HFFc6 (cell line): Measurements from ENCODE around the gene MNX1. TPM values are rescaled to one million over a fixed set of nuclear protein-coding genes. Genes with fewer than 3 reads are reported as not detected.

Experiments used
- DNase-seq: peaks from one replicate; pipeline ENCODE4 v3.0.0-alpha.2; 2018
- H3K27ac Mint-ChIP-seq: 2 replicates; pipeline ENCODE4 v1.8.0; 2020; ENCODE audit warnings: mild to moderate bottlenecking, mixed read lengths
- H3K27me3 Mint-ChIP-seq: 2 replicates; pipeline ENCODE4 v1.8.0; 2021; ENCODE audit warnings: mild to moderate bottlenecking, moderate library complexity, mixed read lengths; ENCODE audit not compliant: insufficient read depth
- H3K36me3 Mint-ChIP-seq: 2 replicates; pipeline ENCODE4 v1.8.0; 2021; ENCODE audit warnings: low read depth, mixed read lengths
- H3K4me1 Mint-ChIP-seq: 2 replicates; pipeline ENCODE4 v1.8.0; 2020; ENCODE audit warnings: low read depth, mixed read lengths
- H3K4me3 Mint-ChIP-seq: 2 replicates; pipeline ENCODE4 v1.8.0; 2020; ENCODE audit warnings: mild to moderate bottlenecking, moderate library complexity, mixed read lengths
- H3K9me3 Mint-ChIP-seq: 2 replicates; pipeline ENCODE4 v1.8.0; 2020; ENCODE audit warnings: mild to moderate bottlenecking, mixed read lengths
- total RNA-seq, 6 experiments: library from RNA; stranded (reverse); fragmentation: NEBNext Ultra II Directional; extraction: Animal tissue kit (Norgen Biotek cat#: 25700); gene quantifications; 2 replicates in 1 of 6; 3 replicates in 5 of 6; pipeline ENCODE4 v1.2.3, GENCODE V29; 2021
- TF ChIP-seq, protein P1 (sequence below): fragments of 200-600 bp; sonication (generic); IDR thresholded peaks from 2 replicates; pipeline ENCODE4 v1.5.0; 2021; ENCODE audit warnings: antibody characterized with exemption, mild to moderate bottlenecking

MNX1 gene
- total RNA-seq, 6 experiments from 2014 or later, result not detected

DNA sequence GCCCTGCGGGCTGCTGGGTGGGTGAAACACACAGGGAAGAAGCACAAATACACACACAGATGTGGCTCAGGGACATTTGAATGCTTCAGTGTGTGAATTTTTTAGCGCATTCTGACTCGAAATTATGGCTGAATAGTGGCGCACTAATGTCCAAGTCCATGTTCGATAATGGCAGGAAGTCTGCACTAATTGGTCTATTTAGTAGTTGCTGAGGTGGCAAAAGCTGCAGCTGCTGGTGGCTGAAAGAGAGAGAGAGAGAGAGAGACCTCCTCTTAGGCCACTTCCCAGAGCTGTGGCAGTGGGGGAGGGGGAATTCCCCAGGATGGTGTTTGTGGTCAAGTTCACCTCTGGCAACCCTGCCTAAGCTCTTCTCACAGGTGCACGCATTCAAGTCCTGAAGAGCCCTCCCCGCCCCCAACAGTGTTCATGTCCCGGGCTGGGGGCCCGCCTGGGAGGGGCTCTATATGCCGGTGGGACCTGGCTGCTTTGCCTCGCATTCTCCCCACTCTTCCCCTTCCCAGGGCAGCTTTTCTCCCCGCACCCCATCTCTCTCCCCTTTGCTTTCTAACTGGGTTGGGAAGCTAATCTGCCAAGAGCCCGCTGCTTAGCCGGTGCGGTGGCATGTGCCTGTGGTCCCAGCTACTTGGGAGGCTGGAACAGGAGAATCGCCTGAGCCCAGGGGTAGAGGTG, 6.0 kb upstream of the MNX1 start:
- Mint-ChIP-seq H3K4me1 (no peaks in the 10 kb centered on the region), H3K36me3 (no peaks in the 10 kb centered on the region), H3K27ac (no peak overlapping the region), H3K4me3 (no peak overlapping the region), H3K27me3 (peaks cover 71% of the 10 kb centered on the region), H3K9me3 (no peaks in the 10 kb centered on the region)
- DNase-seq, result no peak
- TF ChIP-seq, protein P1, sequence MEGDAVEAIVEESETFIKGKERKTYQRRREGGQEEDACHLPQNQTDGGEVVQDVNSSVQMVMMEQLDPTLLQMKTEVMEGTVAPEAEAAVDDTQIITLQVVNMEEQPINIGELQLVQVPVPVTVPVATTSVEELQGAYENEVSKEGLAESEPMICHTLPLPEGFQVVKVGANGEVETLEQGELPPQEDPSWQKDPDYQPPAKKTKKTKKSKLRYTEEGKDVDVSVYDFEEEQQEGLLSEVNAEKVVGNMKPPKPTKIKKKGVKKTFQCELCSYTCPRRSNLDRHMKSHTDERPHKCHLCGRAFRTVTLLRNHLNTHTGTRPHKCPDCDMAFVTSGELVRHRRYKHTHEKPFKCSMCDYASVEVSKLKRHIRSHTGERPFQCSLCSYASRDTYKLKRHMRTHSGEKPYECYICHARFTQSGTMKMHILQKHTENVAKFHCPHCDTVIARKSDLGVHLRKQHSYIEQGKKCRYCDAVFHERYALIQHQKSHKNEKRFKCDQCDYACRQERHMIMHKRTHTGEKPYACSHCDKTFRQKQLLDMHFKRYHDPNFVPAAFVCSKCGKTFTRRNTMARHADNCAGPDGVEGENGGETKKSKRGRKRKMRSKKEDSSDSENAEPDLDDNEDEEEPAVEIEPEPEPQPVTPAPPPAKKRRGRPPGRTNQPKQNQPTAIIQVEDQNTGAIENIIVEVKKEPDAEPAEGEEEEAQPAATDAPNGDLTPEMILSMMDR, result no peak

- no peak overlapping the region for H3K4me3 Mint-ChIP-seq
- no peak overlapping the region for H3K27ac Mint-ChIP-seq
- peaks cover 74% of the 10 kb centered on the region for H3K27me3 Mint-ChIP-seq
- H3K9me3 Mint-ChIP-seq, result no peaks in the 10 kb centered on the region
- TF ChIP-seq, protein P1, result no peak
- no peaks in the 10 kb centered on the region for H3K36me3 Mint-ChIP-seq
- no peaks in the 10 kb centered on the region for H3K4me1 Mint-ChIP-seq
- no peak for DNase-seq
Measured at GRCh38 chr7:157016024-157016351, 5.5 kb upstream of the MNX1 start.

GRCh38 chr7:157014635-157015555, 4.4 kb upstream of the MNX1 start:
- DNase-seq, result no peak

DNA sequence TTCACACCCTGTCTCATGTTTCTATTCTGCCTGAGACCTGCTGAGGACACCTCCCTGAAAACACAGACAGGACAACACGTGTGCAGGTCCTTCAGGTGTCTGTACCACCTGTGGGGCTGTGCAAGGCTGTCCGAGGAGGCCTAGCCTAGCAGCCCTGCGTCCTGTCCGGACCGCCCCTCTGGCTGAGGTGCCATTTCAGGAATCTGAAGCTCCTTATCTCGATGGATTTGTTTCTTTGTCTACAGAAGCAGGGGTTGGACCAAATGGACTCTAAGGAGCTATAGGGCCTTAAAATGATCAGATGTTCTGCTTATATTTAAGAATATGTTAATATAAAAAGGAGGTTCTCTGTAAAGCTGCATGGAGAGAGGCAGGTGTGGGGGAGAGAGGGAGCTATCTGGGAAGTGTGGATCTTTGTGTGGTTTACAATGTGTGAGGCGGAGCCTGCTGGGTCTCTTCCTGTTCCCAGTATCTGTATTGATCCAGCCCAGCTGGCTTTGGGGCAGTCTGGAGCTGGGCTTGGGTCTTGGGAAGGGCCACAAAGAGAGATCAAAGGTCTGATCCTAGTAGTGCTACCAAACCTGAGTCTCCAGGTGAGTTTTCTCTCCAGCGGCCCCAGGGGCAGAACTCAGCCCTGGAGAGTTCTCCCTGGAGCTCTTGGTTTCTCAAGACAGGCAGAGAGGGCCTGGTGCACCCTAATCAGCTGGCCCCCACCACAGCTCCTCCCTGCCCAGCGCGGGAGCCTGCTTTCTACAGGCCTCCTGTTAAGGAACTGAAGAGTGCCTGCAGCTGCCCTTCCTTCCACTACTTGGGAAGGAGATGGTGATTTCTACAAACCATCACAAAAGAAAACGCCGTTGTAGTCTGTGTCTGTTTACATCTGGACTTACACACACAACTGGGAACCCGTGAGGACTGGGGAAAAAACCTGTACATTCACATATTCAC, 3.4 kb upstream of the MNX1 start:
- H3K9me3 Mint-ChIP-seq, result no peaks in the 10 kb centered on the region
- no peaks in the 10 kb centered on the region for H3K36me3 Mint-ChIP-seq
- H3K27me3 Mint-ChIP-seq, result peaks cover 66% of the 10 kb centered on the region
- TF ChIP-seq, protein P1, result no peak
- H3K4me3 Mint-ChIP-seq, result no peak overlapping the region
- no peak overlapping the region for H3K27ac Mint-ChIP-seq
- H3K4me1 Mint-ChIP-seq, result no peaks in the 10 kb centered on the region
- no peak for DNase-seq

More at GRCh38 chr7:157014635-157015555, 4.4 kb upstream of the MNX1 start:
- no peak overlapping the region for H3K4me3 Mint-ChIP-seq
- H3K4me1 Mint-ChIP-seq, result no peaks in the 10 kb centered on the region
- TF ChIP-seq, protein P1, result no peak
- H3K27ac Mint-ChIP-seq, result no peak overlapping the region
- peaks cover 70% of the 10 kb centered on the region for H3K27me3 Mint-ChIP-seq
- H3K9me3 Mint-ChIP-seq, result no peaks in the 10 kb centered on the region
- no peaks in the 10 kb centered on the region for H3K36me3 Mint-ChIP-seq

- TF ChIP-seq, protein P1, result no peak
- H3K27me3 Mint-ChIP-seq, result peaks cover 67% of the 10 kb centered on the region
- H3K4me1 Mint-ChIP-seq, result no peaks in the 10 kb centered on the region
- H3K4me3 Mint-ChIP-seq, result no peak overlapping the region
- H3K9me3 Mint-ChIP-seq, result no peaks in the 10 kb centered on the region
- DNase-seq, result no peak
- H3K27ac Mint-ChIP-seq, result no peak overlapping the region
- no peaks in the 10 kb centered on the region for H3K36me3 Mint-ChIP-seq
Measured at GRCh38 chr7:157013101-157013500, 2.6 kb upstream of the MNX1 start.
